Measurements from ENCODE around the gene SLC30A5.
"Not testable (repeated sequence)": the region's sequence is repeated elsewhere in the genome, so short reads cannot be mapped to it uniquely, and the experiment has no call there.

The SLC30A5 gene

DNA sequence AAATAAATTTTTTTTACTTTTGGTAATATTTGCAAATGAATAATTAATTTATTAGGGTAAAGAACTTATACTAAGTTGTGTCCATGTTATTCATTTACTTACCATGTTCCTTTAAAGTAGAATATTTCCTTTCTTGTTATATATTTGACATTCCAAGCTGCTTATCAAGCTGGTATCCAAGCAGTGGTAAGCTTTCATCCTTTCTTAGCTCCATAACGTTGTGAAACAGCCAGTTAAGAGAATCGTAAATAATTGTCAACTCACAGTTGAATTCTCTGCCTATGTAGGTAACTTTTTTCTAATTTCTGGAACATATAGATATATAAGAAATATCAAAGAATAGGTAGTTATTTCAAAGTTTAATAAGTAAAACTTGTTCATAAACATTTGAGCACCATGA is 36.4 kb downstream of the SLC30A5 start:
- no peak for DNase-seq (ENCODE audit: low read depth in 2 of 2)
- TF ChIP-seq, protein P1, sequence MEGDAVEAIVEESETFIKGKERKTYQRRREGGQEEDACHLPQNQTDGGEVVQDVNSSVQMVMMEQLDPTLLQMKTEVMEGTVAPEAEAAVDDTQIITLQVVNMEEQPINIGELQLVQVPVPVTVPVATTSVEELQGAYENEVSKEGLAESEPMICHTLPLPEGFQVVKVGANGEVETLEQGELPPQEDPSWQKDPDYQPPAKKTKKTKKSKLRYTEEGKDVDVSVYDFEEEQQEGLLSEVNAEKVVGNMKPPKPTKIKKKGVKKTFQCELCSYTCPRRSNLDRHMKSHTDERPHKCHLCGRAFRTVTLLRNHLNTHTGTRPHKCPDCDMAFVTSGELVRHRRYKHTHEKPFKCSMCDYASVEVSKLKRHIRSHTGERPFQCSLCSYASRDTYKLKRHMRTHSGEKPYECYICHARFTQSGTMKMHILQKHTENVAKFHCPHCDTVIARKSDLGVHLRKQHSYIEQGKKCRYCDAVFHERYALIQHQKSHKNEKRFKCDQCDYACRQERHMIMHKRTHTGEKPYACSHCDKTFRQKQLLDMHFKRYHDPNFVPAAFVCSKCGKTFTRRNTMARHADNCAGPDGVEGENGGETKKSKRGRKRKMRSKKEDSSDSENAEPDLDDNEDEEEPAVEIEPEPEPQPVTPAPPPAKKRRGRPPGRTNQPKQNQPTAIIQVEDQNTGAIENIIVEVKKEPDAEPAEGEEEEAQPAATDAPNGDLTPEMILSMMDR (IDR thresholded peaks at IDR 0.05; ENCODE audit: low read depth, low read length) = no peak
- H3K4me3 ChIP-seq (replicated peaks in 1 of 2; ENCODE audit: low read depth in 2 of 2, low read length in 2 of 2) = no peak overlapping the region

DNA sequence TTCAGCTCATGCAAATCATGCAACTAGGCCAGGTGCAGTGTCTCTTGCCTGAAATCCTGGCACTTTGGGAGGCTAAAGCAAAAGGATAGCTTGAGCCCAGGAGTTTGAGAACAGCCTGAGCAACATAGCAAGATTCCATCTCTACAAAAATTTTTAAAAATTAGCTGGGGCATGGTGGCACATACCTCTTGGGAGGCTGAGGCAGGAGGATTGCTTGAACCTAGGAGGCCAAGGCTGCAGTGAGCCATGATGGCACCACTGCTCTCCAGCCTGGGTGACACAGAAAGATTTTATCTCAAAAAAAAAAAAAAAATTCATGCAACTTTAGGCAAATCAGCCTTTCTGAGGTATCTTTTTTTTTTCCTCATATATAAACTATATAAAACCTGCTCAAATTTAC is 37.5 kb downstream of the SLC30A5 start:
- TF ChIP-seq, protein P1 (IDR thresholded peaks at IDR 0.05; ENCODE audit: low read depth, low read length) = no peak

DNA sequence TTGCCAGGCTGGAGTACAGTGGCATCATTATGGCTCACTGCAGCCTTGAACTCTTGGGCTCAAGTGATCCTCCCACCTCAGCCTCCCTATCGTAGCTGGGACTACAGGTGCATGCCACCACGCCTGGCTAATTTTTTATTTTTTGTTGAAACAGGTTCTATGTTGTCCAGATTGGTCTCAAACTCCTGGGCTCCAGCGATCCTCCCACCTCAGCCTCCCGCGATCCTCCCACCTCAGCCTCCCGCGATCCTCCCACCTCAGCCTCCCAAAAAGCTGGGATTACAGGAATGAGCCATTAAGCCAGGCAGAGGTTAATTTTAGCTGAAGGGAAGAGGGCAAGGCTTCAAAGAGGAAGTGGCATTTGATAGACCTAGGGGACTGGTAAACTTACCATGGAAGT is 40.3 kb downstream of the SLC30A5 start:
- TF ChIP-seq, protein P1 (IDR thresholded peaks at IDR 0.05; ENCODE audit: low read depth, low read length) = no peak
- no peak for DNase-seq (ENCODE audit: low read depth in 2 of 2)
- no peak overlapping the region for H3K4me3 ChIP-seq (replicated peaks in 1 of 2; ENCODE audit: low read depth in 2 of 2, low read length in 2 of 2)

More for the DNA sequence above, 37.5 kb downstream of the SLC30A5 start:
- no peak for DNase-seq (ENCODE audit: low read depth in 2 of 2)
- H3K4me3 ChIP-seq (replicated peaks in 1 of 2; ENCODE audit: low read depth in 2 of 2, low read length in 2 of 2) = no peak overlapping the region

DNA sequence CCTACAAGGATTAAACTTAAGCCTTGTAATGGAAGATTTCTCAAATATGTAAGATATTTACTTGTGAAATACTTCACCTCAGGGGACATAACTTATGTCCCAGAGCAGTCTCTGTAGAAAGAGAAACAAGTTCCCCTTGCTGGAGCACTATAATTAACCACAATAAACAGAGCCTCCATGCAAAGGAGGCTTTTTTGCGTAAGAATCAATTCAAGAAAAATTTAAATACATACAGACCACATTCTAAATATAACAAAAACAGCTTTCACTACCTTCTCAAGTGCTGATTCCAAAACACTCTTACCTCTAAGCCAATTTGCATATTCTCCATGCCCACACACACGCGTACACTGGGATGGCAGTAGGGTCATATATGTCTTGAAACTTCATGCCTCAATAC is 42.5 kb downstream of the SLC30A5 start:
- peak in 1 of 2 donors; percentile 28 for DNase-seq (ENCODE audit: low read depth in 2 of 2)
- H3K4me3 ChIP-seq (replicated peaks in 1 of 2; ENCODE audit: low read depth in 2 of 2, low read length in 2 of 2) = no peak overlapping the region
- TF ChIP-seq, protein P1 (IDR thresholded peaks at IDR 0.05; ENCODE audit: low read depth, low read length) = no peak

DNA sequence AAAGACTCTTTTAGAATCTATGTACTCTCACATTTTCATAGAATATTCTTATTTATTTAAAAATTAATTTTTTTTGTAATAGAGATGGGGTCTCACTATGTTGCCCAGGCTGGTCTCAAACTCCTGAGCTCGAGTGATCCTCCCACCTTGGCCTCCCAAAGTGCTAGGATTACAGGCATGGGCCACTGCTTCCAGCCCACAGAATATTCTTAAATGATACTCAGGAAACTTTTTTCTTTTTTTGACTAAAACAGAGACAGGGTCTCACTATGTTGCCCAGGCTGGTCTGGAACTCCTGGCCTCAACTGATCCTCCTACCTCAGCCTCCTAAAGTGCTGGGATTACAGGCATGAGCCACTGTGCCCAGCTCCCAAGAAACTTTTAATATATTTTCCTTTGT is 43.4 kb downstream of the SLC30A5 start:
- H3K4me3 ChIP-seq (replicated peaks in 1 of 2; ENCODE audit: low read depth in 2 of 2, low read length in 2 of 2) = not testable (repeated sequence)

DNA sequence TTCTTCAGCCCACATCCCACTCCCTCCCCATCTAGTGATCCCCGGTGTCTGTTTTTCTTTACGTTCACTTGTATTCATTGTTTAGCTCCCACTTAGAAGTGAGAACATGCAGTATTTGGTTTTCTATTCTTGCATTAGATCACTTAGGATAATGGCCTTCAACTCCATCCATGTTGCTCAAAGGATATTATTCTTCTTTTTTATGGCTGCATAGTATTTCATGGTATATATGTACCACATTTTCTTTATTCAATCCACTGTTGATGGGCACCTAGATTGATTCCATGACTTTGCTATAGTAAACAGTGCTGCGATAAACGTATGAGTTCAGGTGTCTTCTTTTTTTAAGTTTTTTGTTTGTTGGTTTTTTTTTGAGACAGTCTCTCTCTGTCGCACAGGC is 44.0 kb downstream of the SLC30A5 start:
- H3K4me3 ChIP-seq (replicated peaks in 1 of 2; ENCODE audit: low read depth in 2 of 2, low read length in 2 of 2) = no peak overlapping the region
- TF ChIP-seq, protein P1 (IDR thresholded peaks at IDR 0.05; ENCODE audit: low read depth, low read length) = no peak
- no peak for DNase-seq (ENCODE audit: low read depth in 2 of 2)

More for the DNA sequence above, 43.4 kb downstream of the SLC30A5 start:
- not testable (repeated sequence) for DNase-seq (ENCODE audit: low read depth in 2 of 2)

DNA sequence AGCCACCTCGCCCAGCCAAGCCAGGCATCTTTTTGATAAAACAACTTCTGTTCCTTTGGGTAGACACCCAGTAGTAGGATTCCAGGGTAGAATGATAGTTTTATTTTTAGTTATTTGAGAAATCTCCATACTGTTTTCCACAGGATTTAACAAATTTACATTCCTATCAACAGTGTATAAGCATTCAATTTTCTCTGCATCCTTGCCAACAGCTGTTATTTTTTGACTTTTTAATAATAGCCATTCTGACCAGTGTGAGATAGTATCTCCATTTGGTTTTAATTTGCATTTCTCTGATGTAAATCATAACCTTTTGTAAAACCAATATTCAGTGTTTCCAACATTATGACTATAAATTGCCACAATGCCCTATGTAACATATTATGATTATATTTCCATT is 45.0 kb downstream of the SLC30A5 start:
- no peak overlapping the region for H3K4me3 ChIP-seq (replicated peaks in 1 of 2; ENCODE audit: low read depth in 2 of 2, low read length in 2 of 2)

DNA sequence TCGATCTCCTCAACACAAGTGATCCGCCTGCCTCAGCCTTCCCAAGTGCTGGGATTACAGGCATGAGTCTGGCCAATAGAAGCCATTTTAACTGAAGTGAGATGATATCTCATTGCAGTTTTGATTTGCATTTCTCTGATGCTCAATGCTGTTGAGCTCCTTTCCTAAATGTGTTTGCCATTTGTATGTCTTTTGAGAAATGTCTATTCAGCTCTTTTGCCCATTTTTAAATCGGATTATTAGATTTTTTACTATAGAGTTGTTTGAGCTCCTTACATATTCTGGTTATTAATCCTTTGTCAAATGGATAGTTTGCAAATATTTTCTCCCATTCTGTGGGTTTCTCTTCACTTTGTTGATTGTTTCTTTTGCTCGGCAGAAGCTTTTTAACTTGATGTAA is 46.4 kb downstream of the SLC30A5 start:
- not testable (repeated sequence) for DNase-seq (ENCODE audit: low read depth in 2 of 2); H3K4me3 ChIP-seq (replicated peaks in 1 of 2; ENCODE audit: low read depth in 2 of 2, low read length in 2 of 2)

More for the DNA sequence above, 45.0 kb downstream of the SLC30A5 start:
- TF ChIP-seq, protein P1 (IDR thresholded peaks at IDR 0.05; ENCODE audit: low read depth, low read length) = no peak
- DNase-seq (ENCODE audit: low read depth in 2 of 2) = no peak

Measured in cardiac fibroblast (primary cell).